Naive thymus-derived CD4-positive, alpha-beta T cell (primary cell): ENCODE results near the gene MAP6. TPM values are rescaled to one million over a fixed set of nuclear protein-coding genes. Genes with fewer than 3 reads are reported as not detected.

Experiments used
- ATAC-seq: fragments of 150-1000 bp; cut with Tn5 transposase; 2 replicates; pipeline ENCODE4 v1.10.0; 2021; ENCODE audit warnings: mild to moderate bottlenecking, moderate library complexity
- CTCF ChIA-PET: fragments of 350-600 bp; sonication (Branson Sonifier 250); formaldehyde crosslinking; loops from one replicate; lab custom pipeline; 2021; ENCODE audit warnings: antibody characterized with exemption; lab: Charles Lee
- POLR2A ChIA-PET: fragments of 350-600 bp; sonication (Branson Sonifier 250); formaldehyde crosslinking; loops from one replicate; lab custom pipeline; 2021; ENCODE audit warnings: antibody characterized with exemption, inconsistent platforms; lab: Charles Lee
- DNase-seq, 9 donors: peaks; one replicate each; pipeline versions ENCODE4 v3.0.0 to v3.0.0-alpha.2; 2020 to 2022; ENCODE audit warnings: mixed read lengths in 1 of 9
- H3K27ac ChIP-seq: one replicate; pipeline ENCODE4 v1.7.0; 2013; ENCODE audit warnings: mild to moderate bottlenecking, low read depth, low read length, moderate library complexity
- H3K27me3 ChIP-seq, 2 donors: one replicate each; pipeline ENCODE4 v1.7.0; 2013; ENCODE audit warnings: low read length in 2 of 2, mild to moderate bottlenecking in 2 of 2, moderate library complexity in 2 of 2; ENCODE audit not compliant: control insufficient read depth in 2 of 2, insufficient read depth in 2 of 2
- H3K36me3 ChIP-seq, 3 experiments: 1 replicate in 2 of 3; 2 replicates in 1 of 3; pipeline ENCODE4 v1.7.0; 2013; ENCODE audit warnings: low read length in 3 of 3, mild to moderate bottlenecking in 3 of 3, moderate library complexity in 1 of 3; ENCODE audit not compliant: insufficient read depth in 3 of 3, control insufficient read depth in 2 of 3
- H3K4me1 ChIP-seq, 2 donors: one replicate each; pipeline ENCODE4 v1.7.0; 2013; ENCODE audit warnings: low read length in 2 of 2, mild to moderate bottlenecking in 2 of 2, moderate library complexity in 1 of 2; ENCODE audit not compliant: control insufficient read depth in 2 of 2, insufficient read depth in 2 of 2
- H3K4me3 ChIP-seq: 2 replicates; pipeline ENCODE4 v1.7.0; 2013; ENCODE audit warnings: mild to moderate bottlenecking, low read length
- H3K9me3 ChIP-seq, 3 experiments: 1 replicate in 2 of 3; 2 replicates in 1 of 3; pipeline ENCODE4 v1.7.0; 2013; ENCODE audit warnings: low read length in 3 of 3; ENCODE audit not compliant: control insufficient read depth in 2 of 3
- H3K27ac Mint-ChIP-seq, 9 donors: one replicate each; pipeline ENCODE4 v1.8.0; 2020 to 2022; ENCODE audit warnings: mixed read lengths in 9 of 9, mild to moderate bottlenecking in 8 of 9, moderate library complexity in 5 of 9, inconsistent platforms in 2 of 9
- H3K27me3 Mint-ChIP-seq, 5 donors: one replicate each; pipeline ENCODE4 v1.8.0; 2021 to 2022; ENCODE audit warnings: mixed read lengths in 5 of 5, mild to moderate bottlenecking in 1 of 5
- H3K36me3 Mint-ChIP-seq, 5 donors: one replicate each; pipeline ENCODE4 v1.8.0; 2020 to 2022; ENCODE audit warnings: mixed read lengths in 5 of 5, mild to moderate bottlenecking in 3 of 5, inconsistent platforms in 1 of 5
- H3K4me1 Mint-ChIP-seq, 7 donors: one replicate each; pipeline ENCODE4 v1.8.0; 2020 to 2022; ENCODE audit warnings: mixed read lengths in 7 of 7, mild to moderate bottlenecking in 3 of 7, inconsistent platforms in 1 of 7
- H3K4me3 Mint-ChIP-seq, 10 donors: one replicate each; pipeline ENCODE4 v1.8.0; 2020 to 2022; ENCODE audit warnings: mild to moderate bottlenecking in 10 of 10, mixed read lengths in 10 of 10, moderate library complexity in 6 of 10, inconsistent platforms in 2 of 10
- H3K9me3 Mint-ChIP-seq, 11 donors: one replicate each; pipeline ENCODE4 v1.8.0; 2020 to 2022; ENCODE audit warnings: mixed read lengths in 11 of 11, mild to moderate bottlenecking in 4 of 11, inconsistent platforms in 1 of 11, moderate library complexity in 1 of 11
- intact Hi-C, 2 donors: fragments of 100-400 bp; cut with micrococcal nuclease; formaldehyde crosslinking; loops; one replicate each; pipeline ENCODE4 v1.15.1; 2023
- polyA plus RNA-seq, 2 donors: library from polyadenylated mRNA; unstranded; fragments of 300-500 nt; fragmentation: Illumina TruSeq; gene quantifications; one replicate each; pipeline ENCODE4 v1.2.3, GENCODE V29; 2021
- total RNA-seq, 6 experiments: library from RNA in 5 of 6; stranded (reverse) in 5 of 6; gene quantifications; 1 replicate in 5 of 6; 2 replicates in 1 of 6; pipeline ENCODE4 v1.2.3 and lab custom pipeline; 2021 to 2026

Gene MAP6
- total and polyA plus RNA-seq, 7 experiments from 2014 or later = 2.7 TPM; not detected in 6

GRCh38 chr11:75635066-75635862 is 33.6 kb downstream of the MAP6 start:
- ATAC-seq (no peak), DNase-seq (no peak)
- Histone ChIP-seq H3K9me3 (no peaks in the 10 kb centered on the region), H3K36me3 (no peaks in the 10 kb centered on the region), H3K27me3 (no peaks in the 10 kb centered on the region), H3K27ac (no peak overlapping the region), H3K4me3 (no peak overlapping the region), H3K4me1 (no peaks in the 10 kb centered on the region)
- H3K36me3 Mint-ChIP-seq = peaks cover 0 to 3% (median 0%) of the 10 kb centered on the region in 5 donors
- H3K9me3 Mint-ChIP-seq = no peaks in the 10 kb centered on the region
- no peak overlapping the region for H3K27ac Mint-ChIP-seq
- POLR2A ChIA-PET = no interaction called here
- peaks cover 37 to 74% (median 51%) of the 10 kb centered on the region in 5 donors for H3K27me3 Mint-ChIP-seq
- H3K4me1 Mint-ChIP-seq = peaks cover 0 to 2% (median 0%) of the 10 kb centered on the region in 7 donors
- intact Hi-C loops = no loop called here
- CTCF ChIA-PET = no interaction called here
- H3K4me3 Mint-ChIP-seq = no peak overlapping the region

DNA sequence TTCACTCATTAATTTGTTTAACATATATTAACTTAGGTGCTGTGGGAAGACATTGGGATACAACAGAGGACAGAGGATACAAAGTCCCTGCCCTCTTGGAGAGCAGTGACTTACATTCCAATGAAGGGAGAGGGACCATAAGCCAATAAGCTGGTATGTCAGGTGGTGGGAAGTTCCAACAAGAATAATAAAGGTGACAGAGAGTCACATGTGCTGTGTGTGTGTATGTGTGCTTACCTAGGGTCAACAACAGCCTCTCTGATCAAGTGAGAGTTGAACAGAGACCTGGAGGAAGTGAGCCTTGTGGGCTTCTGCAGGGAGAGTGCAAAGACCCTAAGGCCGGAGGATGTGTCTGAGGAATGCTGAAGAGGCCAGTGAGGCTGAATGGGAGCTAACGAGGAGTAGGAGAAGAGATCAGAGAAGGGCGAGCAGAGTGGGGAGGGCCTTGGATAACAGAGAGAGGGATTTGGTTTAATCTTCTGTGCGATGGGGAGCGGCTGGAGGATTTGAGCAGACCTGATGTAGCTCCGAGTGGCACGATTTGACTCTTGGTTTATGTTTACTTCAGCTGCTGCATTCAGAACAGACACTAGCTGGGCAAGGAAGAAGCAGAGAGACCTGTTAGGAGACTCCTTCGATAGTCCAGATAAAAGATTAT is 35.3 kb downstream of the MAP6 start:
- Histone ChIP-seq H3K4me1 (no peaks in the 10 kb centered on the region), H3K4me3 (no peak overlapping the region), H3K27me3 (no peaks in the 10 kb centered on the region), H3K9me3 (no peaks in the 10 kb centered on the region), H3K27ac (no peak overlapping the region), H3K36me3 (no peaks in the 10 kb centered on the region)
- ChIA-PET POLR2A (no interaction called here), CTCF (no interaction called here)
- Mint-ChIP-seq H3K4me1 (peaks cover 0 to 2% (median 0%) of the 10 kb centered on the region in 7 donors), H3K9me3 (no peaks in the 10 kb centered on the region), H3K27ac (no peak overlapping the region), H3K4me3 (no peak overlapping the region), H3K36me3 (no peaks in the 10 kb centered on the region), H3K27me3 (peaks cover 44 to 78% (median 52%) of the 10 kb centered on the region in 5 donors)
- ATAC-seq (no peak), DNase-seq (no peak)
- intact Hi-C loops = no loop called here

- Histone ChIP-seq H3K9me3 (no peaks in the 10 kb centered on the region), H3K4me1 (no peaks in the 10 kb centered on the region), H3K36me3 (no peaks in the 10 kb centered on the region), H3K4me3 (no peak overlapping the region), H3K27me3 (no peaks in the 10 kb centered on the region), H3K27ac (no peak overlapping the region)
- Mint-ChIP-seq H3K27me3 (peaks cover 45 to 75% (median 50%) of the 10 kb centered on the region in 5 donors), H3K27ac (no peak overlapping the region), H3K4me3 (no peak overlapping the region), H3K9me3 (no peaks in the 10 kb centered on the region), H3K4me1 (peaks cover 0 to 2% (median 0%) of the 10 kb centered on the region in 7 donors), H3K36me3 (no peaks in the 10 kb centered on the region)
- intact Hi-C loops = no loop called here
- POLR2A ChIA-PET = no interaction called here
- DNase-seq (no peak), ATAC-seq (no peak)
- CTCF ChIA-PET = no interaction called here
Measured at GRCh38 chr11:75632962-75633361, 35.9 kb downstream of the MAP6 start.

DNA sequence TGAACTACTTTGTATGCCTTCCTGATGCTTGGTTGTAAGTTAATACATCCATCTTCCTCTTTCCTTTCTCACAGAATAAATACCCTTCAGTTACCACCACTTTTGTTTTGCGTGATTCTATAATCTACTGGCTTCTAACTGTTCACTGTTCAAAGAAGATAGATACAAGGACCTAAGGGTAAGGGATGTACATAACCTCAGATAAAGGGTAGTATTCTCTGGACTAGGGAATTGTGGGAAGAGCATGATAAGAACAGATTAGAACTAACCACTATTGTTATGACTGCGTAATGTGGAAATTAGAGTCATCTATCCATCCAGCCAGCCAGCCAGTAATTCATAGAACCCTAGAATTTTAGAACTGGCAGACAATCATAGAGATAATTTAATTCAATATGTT is 36.4 kb downstream of the MAP6 start:
- H3K27me3 Mint-ChIP-seq = peaks cover 45 to 76% (median 49%) of the 10 kb centered on the region in 5 donors
- no peak for ATAC-seq

DNA sequence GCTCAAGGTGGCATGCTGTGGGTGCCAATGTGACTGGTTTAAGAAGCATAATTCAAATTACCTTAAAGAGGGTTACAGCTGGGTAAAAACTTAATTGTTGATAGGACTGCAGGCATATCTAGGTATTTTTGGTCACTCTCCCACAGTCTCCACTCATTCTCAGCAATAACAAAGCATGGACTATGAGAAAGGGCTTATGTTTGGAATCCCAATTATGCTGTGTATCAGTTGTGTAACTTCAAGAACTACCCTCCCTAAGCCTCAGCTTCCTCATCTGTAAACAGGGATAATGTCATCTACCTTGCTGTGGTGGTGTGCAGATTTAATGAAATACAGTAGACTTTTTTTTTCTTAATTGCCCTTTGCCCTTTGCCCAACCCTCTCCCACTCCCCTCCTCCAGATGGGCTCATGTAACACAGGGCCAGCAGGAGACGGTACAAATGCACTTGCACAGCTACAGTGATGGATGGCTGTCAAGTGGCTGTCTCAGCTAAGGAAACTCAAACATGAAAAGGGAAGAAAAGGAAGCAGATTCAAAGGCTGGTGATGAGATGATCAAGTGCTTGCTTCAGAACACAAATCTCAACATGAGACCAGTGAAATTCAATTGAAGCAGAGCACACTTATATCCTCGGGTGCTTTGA is 37.6 kb downstream of the MAP6 start:
- no peak overlapping the region for H3K27ac Mint-ChIP-seq
- ATAC-seq (no peak), DNase-seq (no peak)
- ChIA-PET CTCF (no interaction called here), POLR2A (no interaction called here)
- Histone ChIP-seq H3K27ac (no peak overlapping the region), H3K4me3 (no peak overlapping the region), H3K9me3 (no peaks in the 10 kb centered on the region), H3K4me1 (no peaks in the 10 kb centered on the region), H3K36me3 (no peaks in the 10 kb centered on the region), H3K27me3 (no peaks in the 10 kb centered on the region)
- no peaks in the 10 kb centered on the region for H3K36me3 Mint-ChIP-seq
- no peaks in the 10 kb centered on the region for H3K9me3 Mint-ChIP-seq
- H3K4me3 Mint-ChIP-seq = no peak overlapping the region
- intact Hi-C loops = no loop called here
- H3K27me3 Mint-ChIP-seq = peaks cover 37 to 64% (median 40%) of the 10 kb centered on the region in 5 donors
- H3K4me1 Mint-ChIP-seq = peaks cover 0 to 2% (median 0%) of the 10 kb centered on the region in 7 donors

More for the DNA sequence above, 36.4 kb downstream of the MAP6 start:
- Mint-ChIP-seq H3K36me3 (no peaks in the 10 kb centered on the region), H3K9me3 (no peaks in the 10 kb centered on the region), H3K4me1 (peaks cover 0 to 2% (median 0%) of the 10 kb centered on the region in 7 donors), H3K4me3 (no peak overlapping the region), H3K27ac (no peak overlapping the region)
- DNase-seq = no peak
- intact Hi-C loops = no loop called here
- no peaks in the 10 kb centered on the region for H3K36me3 ChIP-seq
- ChIA-PET CTCF (no interaction called here), POLR2A (no interaction called here)
- H3K27me3 ChIP-seq = no peaks in the 10 kb centered on the region
- H3K9me3 ChIP-seq = no peaks in the 10 kb centered on the region
- no peaks in the 10 kb centered on the region for H3K4me1 ChIP-seq
- no peak overlapping the region for H3K4me3 ChIP-seq
- H3K27ac ChIP-seq = no peak overlapping the region

DNA sequence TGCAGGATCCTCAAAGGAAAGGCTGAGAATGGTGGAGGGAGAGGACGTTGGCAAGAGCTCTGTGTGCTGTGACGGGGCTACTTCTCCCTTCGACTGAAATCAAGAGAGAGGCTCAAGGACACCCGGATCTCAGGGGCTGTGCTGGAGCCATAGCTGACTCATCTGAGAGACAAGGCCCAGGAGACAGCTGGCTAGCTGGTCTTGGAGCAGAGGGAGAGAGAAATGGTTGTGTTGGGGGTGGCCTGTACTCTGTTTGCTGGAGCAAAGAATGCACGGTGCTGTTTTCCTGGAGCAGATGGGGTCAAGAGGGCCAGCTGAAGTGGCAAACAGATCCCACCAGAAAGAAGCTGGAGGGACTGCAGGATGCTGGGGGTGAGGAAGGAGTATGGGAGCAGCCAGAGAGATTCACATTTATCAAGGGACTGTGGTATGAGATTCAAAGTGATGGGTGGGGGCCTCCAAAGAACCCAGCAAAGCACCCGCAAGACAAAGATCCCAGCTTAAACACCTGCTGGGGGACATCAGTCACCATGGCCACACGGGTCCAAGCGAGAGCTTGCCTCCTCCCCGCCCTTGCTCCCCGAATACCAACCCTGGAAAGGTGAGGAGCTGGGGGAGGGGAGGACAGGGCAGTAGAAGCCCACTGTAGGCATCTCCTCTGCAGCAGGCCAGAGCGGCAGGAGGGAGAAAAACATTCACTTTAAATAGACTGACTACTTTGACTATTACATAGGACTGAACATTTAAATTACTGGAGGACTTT is 40.8 kb downstream of the MAP6 start:
- Histone ChIP-seq H3K27me3 (no peaks in the 10 kb centered on the region), H3K4me3 (no peak overlapping the region), H3K27ac (no peak overlapping the region), H3K4me1 (no peaks in the 10 kb centered on the region), H3K36me3 (no peaks in the 10 kb centered on the region), H3K9me3 (no peaks in the 10 kb centered on the region)
- ChIA-PET POLR2A (interaction anchor here (0.6 kb wide), 1 partner anchor 1390 kb away, joined by 3 read pairs; no protein-coding TSS in a partner anchor), CTCF (interaction anchor here (0.6 kb wide), 3 partner anchors 50 to 1245 kb away, joined by 3 to 5 read pairs (median 3); no protein-coding TSS in a partner anchor)
- DNase-seq (no peak), ATAC-seq (no peak)
- H3K36me3 Mint-ChIP-seq = no peaks in the 10 kb centered on the region
- no peak overlapping the region for H3K4me3 Mint-ChIP-seq
- intact Hi-C loops = no loop called here
- no peak overlapping the region for H3K27ac Mint-ChIP-seq
- no peaks in the 10 kb centered on the region for H3K9me3 Mint-ChIP-seq
- H3K4me1 Mint-ChIP-seq = no peaks in the 10 kb centered on the region
- peaks cover 16 to 42% (median 31%) of the 10 kb centered on the region in 5 donors for H3K27me3 Mint-ChIP-seq
